Measurements from ENCODE around the gene XRN2. TPM values are rescaled to one million over a fixed set of nuclear protein-coding genes. Genes with fewer than 3 reads are reported as not detected.

XRN2 gene
- polyA plus RNA-seq, 3 donors, result 53.1 to 111 (median 101) TPM

GRCh38 chr20:21344961-21345360 is 41.8 kb downstream of the XRN2 start:
- peaks cover 4% of the 10 kb centered on the region for H3K79me2 ChIP-seq (ENCODE audit: insufficient read depth, low read length)
- H3K9ac ChIP-seq (ENCODE audit: insufficient read depth, low read length, poor library complexity, severe bottlenecking), result no peak overlapping the region
- Mint-ChIP-seq H3K27me3 (ENCODE audit: low read depth in 3 of 3) (no peaks in the 10 kb centered on the region), H3K9me3 (no peaks in the 10 kb centered on the region), H3K27ac (no peak overlapping the region), H3K4me3 (no peak overlapping the region), H3K4me1 (no peaks in the 10 kb centered on the region), H3K36me3 (peaks cover 77 to 82% of the 10 kb centered on the region in 2 donors)
- H2AFZ ChIP-seq (ENCODE audit: insufficient read depth, low read depth, low read length, poor library complexity, severe bottlenecking), result no peak overlapping the region
- TF ChIP-seq CTCF (IDR thresholded peaks at IDR 0.05), result no peak
- H3K27ac ChIP-seq (ENCODE audit: low read depth in 1 of 2, low read length in 2 of 2), result no peak overlapping the region
- no peak for DNase-seq
- no CpG with 5 or more reads among the region's 1 CpG for WGBS (ENCODE audit: insufficient coverage)
- H3K4me3 ChIP-seq (replicated peaks in 1 of 3; ENCODE audit: low read depth in 2 of 3, low read length in 3 of 3), result no peak overlapping the region
- H3K9me3 ChIP-seq (replicated peaks in 1 of 2; ENCODE audit: control insufficient read depth in 1 of 2, insufficient read depth in 1 of 2, low read length in 2 of 2), result no peaks in the 10 kb centered on the region
- no peaks in the 10 kb centered on the region for H3K27me3 ChIP-seq (ENCODE audit: control insufficient read depth in 2 of 2, insufficient read depth in 2 of 2, low read length in 2 of 2)
- peaks cover 58% of the 10 kb centered on the region for H4K20me1 ChIP-seq (ENCODE audit: insufficient read depth, low read length)
- H3K4me2 ChIP-seq (replicated peaks; ENCODE audit: extremely low read depth, low read length, poor library complexity, severe bottlenecking), result no peak overlapping the region
- H3K4me1 ChIP-seq (ENCODE audit: control insufficient read depth in 1 of 2, insufficient read depth in 2 of 2, low read length in 2 of 2), result peaks cover 0 to under 1% of the 10 kb centered on the region in 2 donors
- intact Hi-C loops (cut with micrococcal nuclease), result no loop called here
- peaks cover 85 to 89% of the 10 kb centered on the region in 2 donors for H3K36me3 ChIP-seq (replicated peaks in 1 of 2; ENCODE audit: control insufficient read depth in 1 of 2, insufficient read depth in 2 of 2, low read length in 2 of 2)

- H3K36me3 Mint-ChIP-seq, result peaks cover 58 to 73% of the 10 kb centered on the region in 2 donors
- no peak overlapping the region for H3K9ac ChIP-seq (ENCODE audit: insufficient read depth, low read length, poor library complexity, severe bottlenecking)
Observed at GRCh38 chr20:21352703-21353102, 49.6 kb downstream of the XRN2 start.

More at GRCh38 chr20:21352703-21353102, 49.6 kb downstream of the XRN2 start:
- H4K20me1 ChIP-seq (ENCODE audit: insufficient read depth, low read length), result peaks cover 32% of the 10 kb centered on the region
- H3K27ac ChIP-seq (ENCODE audit: low read depth in 1 of 2, low read length in 2 of 2), result no peak overlapping the region
- Mint-ChIP-seq H3K27me3 (ENCODE audit: low read depth in 3 of 3) (no peaks in the 10 kb centered on the region), H3K27ac (no peak overlapping the region), H3K4me3 (no peak overlapping the region), H3K9me3 (no peaks in the 10 kb centered on the region), H3K4me1 (no peaks in the 10 kb centered on the region)
- no peaks in the 10 kb centered on the region for H3K4me1 ChIP-seq (ENCODE audit: control insufficient read depth in 1 of 2, insufficient read depth in 2 of 2, low read length in 2 of 2)
- DNase-seq, result no peak
- intact Hi-C loops (cut with micrococcal nuclease), result no loop called here
- H3K27me3 ChIP-seq (ENCODE audit: control insufficient read depth in 2 of 2, insufficient read depth in 2 of 2, low read length in 2 of 2), result no peaks in the 10 kb centered on the region
- H3K36me3 ChIP-seq (replicated peaks in 1 of 2; ENCODE audit: control insufficient read depth in 1 of 2, insufficient read depth in 2 of 2, low read length in 2 of 2), result peaks cover 81 to 96% of the 10 kb centered on the region in 2 donors
- H2AFZ ChIP-seq (ENCODE audit: insufficient read depth, low read depth, low read length, poor library complexity, severe bottlenecking), result no peak overlapping the region
- no peaks in the 10 kb centered on the region for H3K9me3 ChIP-seq (replicated peaks in 1 of 2; ENCODE audit: control insufficient read depth in 1 of 2, insufficient read depth in 1 of 2, low read length in 2 of 2)
- no peak for TF ChIP-seq CTCF (IDR thresholded peaks at IDR 0.05)
- H3K4me2 ChIP-seq (replicated peaks; ENCODE audit: extremely low read depth, low read length, poor library complexity, severe bottlenecking), result no peak overlapping the region
- no peak overlapping the region for H3K4me3 ChIP-seq (replicated peaks in 1 of 3; ENCODE audit: low read depth in 2 of 3, low read length in 3 of 3)
- H3K79me2 ChIP-seq (ENCODE audit: insufficient read depth, low read length), result no peaks in the 10 kb centered on the region

All from CD14-positive monocyte (primary cell).